H1 (cell line): ENCODE results near the gene NEO1. TPM values are rescaled to one million over a fixed set of nuclear protein-coding genes. Genes with fewer than 3 reads are reported as not detected.

Experiments
- CTCF ChIA-PET: fragments of 300-600 bp; sonication (Branson Sonifier 250); formaldehyde crosslinking; loops from one replicate; lab custom pipeline; 2021; ENCODE audit not compliant: partially characterized antibody; lab: Charles Lee
- POLR2A ChIA-PET: fragments of 300-600 bp; sonication (Branson Sonifier 250); formaldehyde crosslinking; loops from one replicate; lab custom pipeline; 2021; ENCODE audit warnings: inconsistent platforms; ENCODE audit not compliant: partially characterized antibody; lab: Charles Lee
- DNase-seq, 2 experiments: peaks; one replicate each; pipeline versions ENCODE4 v3.0.0 to v3.0.0-alpha.2; 2010 to 2022; ENCODE audit warnings: low spot score in 2 of 2, low read depth in 1 of 2, mixed read lengths in 1 of 2
- FAIRE-seq: peaks from 2 replicates; lab custom pipeline; 2011; peaks lifted over from hg19 to GRCh38; lab: Jason Lieb, UNC
- H2AFZ ChIP-seq: 2 replicates; pipeline ENCODE4 v1.8.1; 2012; ENCODE audit warnings: low read length, inconsistent platforms
- H2AK5ac ChIP-seq: 2 replicates; pipeline ENCODE4 v1.6.1; 2013; ENCODE audit warnings: low read depth, low read length
- H2BK120ac ChIP-seq: replicated peaks from 2 replicates; pipeline ENCODE3; 2013; ENCODE audit warnings: low read depth, low read length, inconsistent platforms
- H2BK12ac ChIP-seq: 2 replicates; pipeline ENCODE4 v1.6.1; 2013; ENCODE audit warnings: low read depth, low read length
- H2BK15ac ChIP-seq: 2 replicates; pipeline ENCODE4 v1.6.1; 2013; ENCODE audit warnings: low read length
- H2BK20ac ChIP-seq: 2 replicates; pipeline ENCODE4 v1.6.1; 2013; ENCODE audit warnings: low read length
- H2BK5ac ChIP-seq: 2 replicates; pipeline ENCODE4 v1.6.1; 2013; ENCODE audit warnings: low read depth, low read length
- H3K14ac ChIP-seq: 2 replicates; pipeline ENCODE4 v1.6.1; 2013; ENCODE audit warnings: inconsistent platforms; ENCODE audit not compliant: insufficient read length
- H3K18ac ChIP-seq: 2 replicates; pipeline ENCODE4 v1.6.1; 2013; ENCODE audit warnings: low read length; ENCODE audit errors: extremely low read depth
- H3K23ac ChIP-seq: 2 replicates; pipeline ENCODE4 v1.6.1; 2013; ENCODE audit warnings: inconsistent platforms; ENCODE audit not compliant: insufficient read length
- H3K23me2 ChIP-seq: 2 replicates; pipeline ENCODE4 v1.6.1; 2013; ENCODE audit warnings: low read depth, low read length
- H3K27ac ChIP-seq: 2 replicates; pipeline ENCODE4 v1.6.1; 2011; ENCODE audit warnings: low read depth, low read length, inconsistent platforms
- H3K27me3 ChIP-seq, 4 experiments: replicated peaks in 1 of 4; 1 replicate in 1 of 4; 2 replicates in 3 of 4; pipeline versions ENCODE4 v1.6.1 to v1.8.1; 2011 to 2013; ENCODE audit warnings: low read length in 3 of 4, mild to moderate bottlenecking in 3 of 4, inconsistent platforms in 2 of 4, mixed read lengths in 2 of 4, moderate library complexity in 1 of 4; ENCODE audit not compliant: control insufficient read depth in 3 of 4, insufficient read depth in 3 of 4; ENCODE audit errors: extremely low read depth in 1 of 4
- H3K36me3 ChIP-seq, 4 experiments: 2 replicates each; pipeline versions ENCODE4 v1.6.1 to v1.8.1; 2011 to 2013; ENCODE audit warnings: mild to moderate bottlenecking in 4 of 4, low read length in 3 of 4, moderate library complexity in 2 of 4, control low read depth in 1 of 4, inconsistent platforms in 1 of 4; ENCODE audit not compliant: insufficient read depth in 4 of 4, control insufficient read depth in 2 of 4
- H3K4ac ChIP-seq: replicated peaks from 2 replicates; pipeline ENCODE3; 2013; ENCODE audit warnings: low read length, low read depth, mixed read lengths, inconsistent platforms; ENCODE audit not compliant: insufficient read length
- H3K4me1 ChIP-seq, 4 experiments: replicated peaks in 1 of 4; 1 replicate in 1 of 4; 2 replicates in 3 of 4; pipeline versions ENCODE4 v1.6.1 to v1.8.1; 2011 to 2013; ENCODE audit warnings: low read length in 3 of 4, inconsistent platforms in 2 of 4, mixed read lengths in 1 of 4; ENCODE audit not compliant: insufficient read depth in 4 of 4, control insufficient read depth in 3 of 4
- H3K4me2 ChIP-seq, 2 experiments: 2 replicates each; pipeline versions ENCODE4 v1.6.1 to v1.8.1; 2011 to 2013; ENCODE audit warnings: low read depth in 2 of 2, low read length in 2 of 2, control low read depth in 1 of 2, inconsistent platforms in 1 of 2, mild to moderate bottlenecking in 1 of 2; ENCODE audit not compliant: insufficient read depth in 1 of 2
- H3K4me3 ChIP-seq, 4 experiments: fragments of 200-600, 300-600 bp in 1 of 4; sonication (generic), shearing (Covaris generic), sonication (Bioruptor Twin) in 1 of 4; 2 replicates each; pipeline versions ENCODE4 v1.5.1 to v1.8.1; 2011 to 2016; ENCODE audit warnings: low read length in 4 of 4, low read depth in 3 of 4, control low read depth in 2 of 4, inconsistent platforms in 2 of 4, mild to moderate bottlenecking in 2 of 4, mixed read lengths in 1 of 4, moderate library complexity in 1 of 4; ENCODE audit not compliant: insufficient read depth in 2 of 4; ENCODE audit errors: extremely low read depth in 1 of 4
- H3K56ac ChIP-seq: replicated peaks from 2 replicates; pipeline ENCODE3; 2013; ENCODE audit warnings: low read depth, mild to moderate bottlenecking, mixed read lengths, low read length, inconsistent platforms; ENCODE audit not compliant: insufficient read length
- H3K79me1 ChIP-seq: 2 replicates; pipeline ENCODE4 v1.6.1; 2013; ENCODE audit warnings: low read depth, low read length, control low read depth
- H3K79me2 ChIP-seq, 2 experiments: 2 replicates each; pipeline versions ENCODE4 v1.6.1 to v1.8.1; 2012 to 2013; ENCODE audit warnings: low read length in 2 of 2, mild to moderate bottlenecking in 2 of 2, inconsistent platforms in 1 of 2; ENCODE audit not compliant: insufficient read depth in 2 of 2, control insufficient read depth in 1 of 2
- H3K9ac ChIP-seq, 4 experiments: replicated peaks in 1 of 4; 1 replicate in 1 of 4; 2 replicates in 3 of 4; pipeline versions ENCODE4 v1.6.1 to v1.8.1; 2011 to 2013; ENCODE audit warnings: low read depth in 3 of 4, low read length in 3 of 4, control low read depth in 2 of 4, mild to moderate bottlenecking in 2 of 4, moderate library complexity in 2 of 4, inconsistent platforms in 1 of 4; ENCODE audit errors: extremely low read depth in 1 of 4
- H3K9me3 ChIP-seq, 2 experiments: 2 replicates each; pipeline versions ENCODE4 v1.6.1 to v1.8.1; 2012 to 2013; ENCODE audit warnings: mild to moderate bottlenecking in 2 of 2, moderate library complexity in 2 of 2, control low read depth in 1 of 2, inconsistent platforms in 1 of 2, low read depth in 1 of 2, low read length in 1 of 2, mixed read lengths in 1 of 2; ENCODE audit not compliant: insufficient read depth in 2 of 2
- H4K20me1 ChIP-seq, 2 experiments: replicated peaks in 1 of 2; 2 replicates each; pipeline versions ENCODE3 to v1.8.1; 2011 to 2013; ENCODE audit warnings: inconsistent platforms in 2 of 2, low read length in 2 of 2, mild to moderate bottlenecking in 1 of 2; ENCODE audit not compliant: insufficient read depth in 2 of 2, control insufficient read depth in 1 of 2
- H4K5ac ChIP-seq: 2 replicates; pipeline ENCODE4 v1.6.1; 2013; ENCODE audit warnings: low read length, low read depth, mixed read lengths, inconsistent platforms; ENCODE audit not compliant: insufficient read length
- H4K8ac ChIP-seq: 2 replicates; pipeline ENCODE4 v1.8.0; 2013; ENCODE audit warnings: mild to moderate bottlenecking, moderate library complexity, low read length, inconsistent platforms; ENCODE audit not compliant: insufficient read depth; ENCODE audit errors: extremely low read depth
- H4K91ac ChIP-seq: replicated peaks from 2 replicates; pipeline ENCODE3; 2013; ENCODE audit warnings: low read length, mixed read lengths, inconsistent platforms; ENCODE audit not compliant: insufficient read length
- BACH1 ChIP-seq: IDR thresholded peaks from 2 replicates; pipeline ENCODE4 v1.6.1; 2012; ENCODE audit warnings: low read length, improper control_type of control experiment
- CBX8 ChIP-seq: fragments of 300-800, 300-1000 bp; sonication (generic); IDR thresholded peaks from 2 replicates; pipeline ENCODE4 v1.7.1; 2016; ENCODE audit warnings: low read depth, low read length, borderline replicate concordance
- KDM4A ChIP-seq: IDR thresholded peaks from one replicate; pipeline ENCODE4 v1.7.1; 2012; ENCODE audit warnings: low read depth, mild to moderate bottlenecking, moderate library complexity, low read length, inconsistent platforms; ENCODE audit not compliant: severe bottlenecking
- KDM5A ChIP-seq: fragments of 200-600 bp; IDR thresholded peaks from 2 replicates; pipeline ENCODE4 v1.7.1; 2012; ENCODE audit warnings: mild to moderate bottlenecking, low read length, inconsistent platforms, mixed read lengths
- RFX5 ChIP-seq: IDR thresholded peaks from 2 replicates; pipeline ENCODE4 v1.6.1; 2011; ENCODE audit warnings: low read depth, low read length, improper control_type of control experiment, borderline replicate concordance
- RNF2 ChIP-seq: fragments of 200-900, 300-1000 bp; sonication (generic); IDR thresholded peaks from 2 replicates; pipeline ENCODE4 v1.7.1; 2016; ENCODE audit warnings: borderline replicate concordance, low read depth, mild to moderate bottlenecking, antibody characterized with exemption, low read length; ENCODE audit not compliant: poor library complexity, severe bottlenecking; ENCODE audit errors: missing control alignments
- WGBS, 2 experiments: shearing (Covaris generic) in 1 of 2; methylation state at CpG; one replicate each; pipeline versions ENCODE4 v1.1.6 to v1.1.7; 2013 to 2015; ENCODE audit warnings: low lambda C conversion rate in 2 of 2, mixed read lengths in 2 of 2, inconsistent platforms in 1 of 2, low coverage in 1 of 2, missing lambda C conversion rate in 1 of 2; ENCODE audit not compliant: insufficient replicate concordance in 2 of 2, insufficient coverage in 1 of 2, insufficient read length in 1 of 2; ENCODE audit errors: extremely low coverage in 1 of 2, missing lambda C conversion rate in 1 of 2; 5-methylcytosine and 5-hydroxymethylcytosine counted together
- polyA plus RNA-seq, 7 experiments: library from polyadenylated mRNA; depleted of rRNA in 3 of 7; stranded (reverse) in 5 of 7; unstranded in 2 of 7; fragments of >200 nt in 5 of 7; fragments of 200-250 nt in 2 of 7; gene quantifications; 1 replicate in 5 of 7; 2 replicates in 1 of 7; 4 replicates in 1 of 7; pipeline versions ENCODE4 v1.2.1 to v1.2.3, GENCODE V29; 2011 to 2013; ENCODE audit warnings: missing spikeins in 2 of 7, mixed read lengths in 2 of 7
- total RNA-seq: library from RNA; stranded (reverse); fragmentation: NEBNext Ultra II Directional; extraction: Animal tissue kit (Norgen Biotek cat#: 25700); gene quantifications from 2 replicates; pipeline ENCODE4 v1.2.1, GENCODE V29; 2021

The NEO1 gene
- total and polyA plus RNA-seq, 2 of the 8 experiments (the other 6 are each of a cell fraction or from before 2014, with no cell fraction given), result 36.0 to 51.0 TPM

DNA sequence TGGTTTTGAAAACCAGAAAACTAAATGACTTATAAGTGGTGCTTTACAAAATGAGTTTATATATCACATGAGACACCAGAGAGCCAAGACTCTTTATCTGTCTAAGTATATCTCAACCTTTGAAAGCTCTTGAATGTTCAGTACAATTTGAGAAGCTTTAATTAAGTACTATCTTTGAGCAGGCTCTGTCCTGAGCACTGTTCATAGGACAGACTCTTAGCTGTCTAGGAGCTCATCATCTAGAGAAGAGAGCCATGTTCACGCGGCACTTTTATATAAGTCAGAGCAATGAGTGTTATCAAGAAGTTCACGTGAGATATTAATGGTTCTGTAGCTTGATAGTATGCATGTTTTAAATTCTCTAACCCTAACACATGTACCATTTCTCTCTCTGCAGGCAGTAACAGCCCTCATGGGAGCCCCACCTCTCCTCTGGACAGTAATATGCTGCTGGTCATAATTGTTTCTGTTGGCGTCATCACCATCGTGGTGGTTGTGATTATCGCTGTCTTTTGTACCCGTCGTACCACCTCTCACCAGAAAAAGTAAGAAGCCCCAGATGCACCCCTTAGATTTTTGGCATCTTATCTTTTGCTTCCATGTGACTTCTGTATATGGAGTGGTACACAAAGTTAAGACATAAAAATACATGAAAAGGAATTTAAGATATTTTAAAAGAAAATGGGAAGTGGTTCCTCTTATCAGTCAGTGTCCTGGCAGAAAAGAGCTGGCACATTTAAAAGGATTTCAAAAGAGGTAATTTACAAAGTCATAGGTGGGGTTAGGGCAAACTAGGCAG is 230.5 kb downstream of the NEO1 start:
- Histone ChIP-seq H2BK120ac (no peak overlapping the region), H2BK12ac (no peak overlapping the region), H3K27ac (no peak overlapping the region), H3K4me2 (no peak overlapping the region), H3K4me1 (no peaks in the 10 kb centered on the region), H3K27me3 (no peaks in the 10 kb centered on the region), H3K4ac (no peak overlapping the region), H3K79me2 (no peaks in the 10 kb centered on the region), H3K36me3 (peaks cover 5 to 24% (median 13%) of the 10 kb centered on the region in 4 experiments), H3K23ac (no peak overlapping the region), H3K79me1 (no peaks in the 10 kb centered on the region), H3K23me2 (no peaks in the 10 kb centered on the region), H2AK5ac (no peak overlapping the region), H4K5ac (no peak overlapping the region), H3K9me3 (no peaks in the 10 kb centered on the region), H3K9ac (no peak overlapping the region), H2AFZ (no peak overlapping the region), H4K91ac (no peak overlapping the region), H4K8ac (no peak overlapping the region), H3K56ac (no peak overlapping the region), H3K4me3 (no peak overlapping the region), H3K18ac (no peak overlapping the region), H4K20me1 (no peaks in the 10 kb centered on the region), H2BK5ac (no peak overlapping the region), H2BK20ac (no peak overlapping the region), H2BK15ac (no peak overlapping the region), H3K14ac (no peak overlapping the region)
- CTCF ChIA-PET, result interaction anchor here (0.7 to 3.7 kb wide), 9 partner anchors 9 to 561 kb away, joined by 3 to 24 read pairs (median 3); no protein-coding TSS in a partner anchor
- DNase-seq, result no peak
- 94% methylated on average over 8 of the region's 8 CpGs; no CpG with 5 or more reads in 1 of the 2 experiments for WGBS, 2 experiments
- no peak for FAIRE-seq
- POLR2A ChIA-PET, result no interaction called here
- no peak for TF ChIP-seq CBX8
- TF ChIP-seq RFX5, result no peak
- TF ChIP-seq KDM4A, result no peak
- TF ChIP-seq RNF2, result no peak
- no peak for TF ChIP-seq KDM5A
- TF ChIP-seq BACH1, result no peak
